Immature natural killer cell (primary cell): ENCODE results near the gene HLA-A. TPM values are rescaled to one million over a fixed set of nuclear protein-coding genes. Genes with fewer than 3 reads are reported as not detected.
"Not testable (repeated sequence)": the region's sequence is repeated elsewhere in the genome, so short reads cannot be mapped to it uniquely, and the experiment has no call there.

ENCODE experiments used
- DNase-seq, 3 donors: peaks; one replicate each; pipeline ENCODE4 v3.0.0; 2022; ENCODE audit warnings: mixed read lengths in 1 of 3
- H3K27ac Mint-ChIP-seq, 6 donors: one replicate each; pipeline ENCODE4 v1.8.0; 2020; ENCODE audit warnings: mixed read lengths in 6 of 6, mild to moderate bottlenecking in 5 of 6, inconsistent platforms in 4 of 6, moderate library complexity in 3 of 6
- H3K27me3 Mint-ChIP-seq, 3 donors: one replicate each; pipeline ENCODE4 v1.8.0; 2020 to 2021; ENCODE audit warnings: low read depth in 3 of 3, mild to moderate bottlenecking in 3 of 3, mixed read lengths in 3 of 3, moderate library complexity in 3 of 3, inconsistent platforms in 1 of 3
- H3K36me3 Mint-ChIP-seq, 3 donors: one replicate each; pipeline ENCODE4 v1.8.0; 2020; ENCODE audit warnings: mixed read lengths in 3 of 3, inconsistent platforms in 2 of 3, mild to moderate bottlenecking in 2 of 3
- H3K4me1 Mint-ChIP-seq, 2 donors: one replicate each; pipeline ENCODE4 v1.8.0; 2020; ENCODE audit warnings: inconsistent platforms in 2 of 2, mild to moderate bottlenecking in 2 of 2, mixed read lengths in 2 of 2, moderate library complexity in 1 of 2
- H3K4me3 Mint-ChIP-seq, 5 donors: one replicate each; pipeline ENCODE4 v1.8.0; 2020; ENCODE audit warnings: mild to moderate bottlenecking in 5 of 5, mixed read lengths in 5 of 5, inconsistent platforms in 3 of 5, moderate library complexity in 3 of 5
- H3K9me3 Mint-ChIP-seq, 6 donors: one replicate each; pipeline ENCODE4 v1.8.0; 2020; ENCODE audit warnings: mild to moderate bottlenecking in 6 of 6, mixed read lengths in 6 of 6, inconsistent platforms in 4 of 6, moderate library complexity in 3 of 6
- polyA plus RNA-seq, 3 donors: library from polyadenylated mRNA; unstranded; fragments of 300-500 nt; fragmentation: Illumina TruSeq; gene quantifications; one replicate each; pipeline ENCODE4 v1.2.3, GENCODE V29; 2021

The HLA-A gene
- polyA plus RNA-seq, 3 donors from 2014 or later, result 2,780 to 4,438 (median 4,182) TPM

DNA sequence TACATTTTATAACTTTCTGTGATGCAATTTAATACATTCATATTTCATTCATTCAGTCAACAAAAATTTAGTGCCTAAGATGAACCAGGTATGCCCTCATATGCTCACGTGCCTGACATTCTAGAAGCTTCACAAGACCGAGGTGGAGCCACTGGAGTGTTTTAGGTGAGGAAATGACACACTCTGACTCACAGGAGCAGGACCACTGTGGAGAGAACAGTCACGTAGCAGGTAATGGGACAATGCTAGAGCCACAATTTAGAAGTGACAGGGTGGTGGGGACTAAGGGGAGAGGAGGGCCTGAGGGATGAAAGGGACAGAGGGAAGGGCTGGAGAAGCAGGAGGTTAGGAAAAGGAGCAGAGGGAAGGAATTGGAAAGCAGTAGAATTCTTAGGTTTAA, 17.6 kb upstream of the HLA-A start:
- H3K27me3 Mint-ChIP-seq, result peaks cover 0 to 7% (median 0%) of the 10 kb centered on the region in 3 donors
- no peaks in the 10 kb centered on the region for H3K9me3 Mint-ChIP-seq
- peak overlapping the region in 2 of 6 donors; percentile 81 to 87 for H3K27ac Mint-ChIP-seq
- peaks cover 13 to 25% of the 10 kb centered on the region in 2 donors for H3K4me1 Mint-ChIP-seq
- no peak for DNase-seq
- H3K36me3 Mint-ChIP-seq, result no peaks in the 10 kb centered on the region
- peak overlapping the region in 2 of 5 donors; percentile 3 to 52 for H3K4me3 Mint-ChIP-seq

DNA sequence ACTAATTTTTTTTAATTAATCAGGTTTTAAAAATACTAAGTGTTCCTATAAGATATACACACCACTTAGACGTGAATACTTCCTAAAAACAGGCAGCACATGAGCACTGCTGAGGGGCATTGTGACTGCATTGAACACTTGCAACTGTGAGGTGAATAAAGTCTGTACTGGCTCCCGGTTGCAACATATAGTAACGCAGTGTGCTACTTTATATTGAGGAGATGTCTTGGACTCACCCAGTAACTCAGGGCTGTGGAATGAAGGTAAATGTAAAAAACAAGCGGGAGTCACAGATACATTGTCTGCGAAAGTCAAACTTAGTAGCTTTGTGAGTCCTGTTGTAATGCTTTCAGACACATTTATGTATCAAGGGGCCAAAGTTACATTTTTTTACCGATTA, 17.0 kb upstream of the HLA-A start:
- H3K36me3 Mint-ChIP-seq, result no peaks in the 10 kb centered on the region
- no peaks in the 10 kb centered on the region for H3K9me3 Mint-ChIP-seq
- H3K4me1 Mint-ChIP-seq, result peaks cover 13 to 25% of the 10 kb centered on the region in 2 donors
- H3K4me3 Mint-ChIP-seq, result peak overlapping the region in 4 of 5 donors; percentile 88 to 98 (median 89)
- peak overlapping the region in 5 of 6 donors; percentile 90 to 99 (median 97) for H3K27ac Mint-ChIP-seq
- H3K27me3 Mint-ChIP-seq, result peaks cover 0 to 11% (median 0%) of the 10 kb centered on the region in 3 donors
- DNase-seq, result no peak

DNA sequence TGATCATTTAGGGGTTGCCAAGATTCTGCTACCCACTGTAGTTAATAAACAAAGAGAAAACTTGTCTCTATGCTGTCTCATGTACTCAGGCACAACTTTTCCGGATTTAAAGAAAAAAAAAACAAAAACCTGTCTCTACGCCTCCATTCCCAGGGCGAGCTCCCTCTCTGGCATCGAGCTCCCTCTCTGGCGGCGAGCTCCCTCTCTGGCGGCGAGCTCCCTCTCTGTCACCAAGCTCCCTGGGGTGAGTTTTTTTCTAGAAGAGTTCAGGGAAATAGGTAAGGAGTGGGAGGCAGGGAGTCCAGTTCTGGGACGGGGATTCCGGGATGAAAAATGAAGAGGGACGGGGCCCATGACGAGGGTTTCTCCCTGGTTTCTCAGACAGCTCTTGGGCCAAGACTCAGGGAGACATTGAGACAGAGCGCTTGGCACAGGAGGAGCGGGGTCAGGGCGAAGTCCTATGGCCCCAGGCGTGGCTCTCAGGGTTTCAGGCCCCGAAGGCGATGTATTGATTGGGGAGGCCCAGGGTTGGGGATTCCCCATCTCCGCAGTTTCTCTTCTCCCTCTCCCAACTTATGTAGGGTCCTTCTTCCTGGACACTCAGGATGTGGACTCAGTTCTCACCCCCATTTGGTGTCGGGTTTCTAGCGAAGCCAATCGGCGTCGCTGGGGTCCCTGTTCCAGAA, 16.5 kb upstream of the HLA-A start:
- peak overlapping the region in 5 of 6 donors; percentile 90 to 99 (median 97) for H3K27ac Mint-ChIP-seq
- DNase-seq, result peak in 1 of 3 donors; percentile 35
- H3K9me3 Mint-ChIP-seq, result no peaks in the 10 kb centered on the region
- peaks cover 0 to 11% (median 0%) of the 10 kb centered on the region in 3 donors for H3K27me3 Mint-ChIP-seq
- peaks cover 13 to 25% of the 10 kb centered on the region in 2 donors for H3K4me1 Mint-ChIP-seq
- no peaks in the 10 kb centered on the region for H3K36me3 Mint-ChIP-seq
- H3K4me3 Mint-ChIP-seq, result peak overlapping the region in 4 of 5 donors; percentile 88 to 98 (median 89)

DNA sequence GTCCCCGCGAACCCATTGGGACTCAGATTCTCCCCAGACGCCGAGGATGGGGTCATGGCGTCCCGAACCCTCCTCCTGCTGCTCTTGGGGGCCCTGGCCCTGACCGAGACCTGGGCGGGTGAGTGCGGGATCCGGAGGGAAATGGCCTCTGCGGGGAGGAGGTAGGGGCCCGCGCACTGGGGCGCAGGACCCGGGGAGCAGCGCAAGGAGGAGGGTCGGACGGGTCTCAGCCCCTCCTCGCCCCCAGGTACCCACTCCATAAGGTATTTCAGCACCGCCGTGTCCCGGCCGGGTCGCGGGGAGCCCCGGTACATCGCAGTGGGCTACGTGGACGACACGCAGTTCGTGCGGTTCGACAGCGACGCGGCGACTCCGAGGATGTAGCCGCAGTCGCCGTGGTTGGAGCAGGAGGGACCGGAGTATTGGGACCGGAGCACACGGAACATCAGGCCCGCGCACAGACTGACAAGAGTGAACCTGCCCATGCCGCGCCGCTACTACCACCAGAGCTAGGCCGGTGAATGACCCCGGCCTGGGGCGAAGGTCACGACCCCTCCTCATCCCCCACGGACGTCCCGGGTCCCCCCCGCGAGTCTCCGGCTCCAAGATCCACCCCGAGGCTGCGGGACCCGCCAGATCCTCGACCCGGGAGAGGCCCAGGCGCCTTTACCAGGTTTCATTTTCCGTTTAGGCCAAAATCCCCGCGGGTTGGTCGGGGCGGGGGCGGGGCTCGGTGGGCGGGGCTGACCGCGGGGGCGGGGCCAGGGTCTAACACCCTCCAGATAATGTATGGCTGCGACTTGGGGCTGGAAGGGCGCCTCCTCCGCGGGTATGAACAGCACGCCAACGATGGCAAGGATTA, 15.7 kb upstream of the HLA-A start:
- Mint-ChIP-seq H3K4me3 (peak overlapping the region in 4 of 5 donors; percentile 88 to 98 (median 89)), H3K4me1 (peaks cover 13 to 25% of the 10 kb centered on the region in 2 donors)

DNA sequence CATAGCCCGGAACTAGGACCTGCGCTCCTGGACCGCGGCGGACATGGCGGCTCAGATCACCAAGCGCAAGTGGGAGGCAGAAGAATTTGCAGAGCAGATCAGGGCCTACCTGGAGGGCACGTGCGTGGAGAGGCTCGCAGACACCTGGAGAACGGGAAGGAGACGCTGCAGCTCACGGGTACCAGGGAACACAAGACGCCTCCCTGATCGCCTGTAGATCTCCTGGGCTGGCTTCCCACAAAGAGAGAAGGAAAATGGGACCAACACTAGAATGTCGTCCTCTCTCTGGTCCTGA, 15.1 kb upstream of the HLA-A start:
- Mint-ChIP-seq H3K27ac (peak overlapping the region in 5 of 6 donors; percentile 96 to 99 (median 97)), H3K4me1 (peaks cover 13 to 25% of the 10 kb centered on the region in 2 donors), H3K27me3 (peaks cover 0 to 13% (median 2%) of the 10 kb centered on the region in 3 donors), H3K9me3 (no peaks in the 10 kb centered on the region), H3K4me3 (peak overlapping the region in 4 of 5 donors; percentile 88 to 98 (median 89)), H3K36me3 (no peaks in the 10 kb centered on the region)
- no peak for DNase-seq

More for the DNA sequence above, 15.7 kb upstream of the HLA-A start:
- H3K27ac Mint-ChIP-seq, result peak overlapping the region in 5 of 6 donors; percentile 96 to 99 (median 97)
- no peaks in the 10 kb centered on the region for H3K36me3 Mint-ChIP-seq
- DNase-seq, result peak; percentile 78 to 81 (median 79)
- H3K9me3 Mint-ChIP-seq, result no peaks in the 10 kb centered on the region
- peaks cover 0 to 12% (median under 1%) of the 10 kb centered on the region in 3 donors for H3K27me3 Mint-ChIP-seq

DNA sequence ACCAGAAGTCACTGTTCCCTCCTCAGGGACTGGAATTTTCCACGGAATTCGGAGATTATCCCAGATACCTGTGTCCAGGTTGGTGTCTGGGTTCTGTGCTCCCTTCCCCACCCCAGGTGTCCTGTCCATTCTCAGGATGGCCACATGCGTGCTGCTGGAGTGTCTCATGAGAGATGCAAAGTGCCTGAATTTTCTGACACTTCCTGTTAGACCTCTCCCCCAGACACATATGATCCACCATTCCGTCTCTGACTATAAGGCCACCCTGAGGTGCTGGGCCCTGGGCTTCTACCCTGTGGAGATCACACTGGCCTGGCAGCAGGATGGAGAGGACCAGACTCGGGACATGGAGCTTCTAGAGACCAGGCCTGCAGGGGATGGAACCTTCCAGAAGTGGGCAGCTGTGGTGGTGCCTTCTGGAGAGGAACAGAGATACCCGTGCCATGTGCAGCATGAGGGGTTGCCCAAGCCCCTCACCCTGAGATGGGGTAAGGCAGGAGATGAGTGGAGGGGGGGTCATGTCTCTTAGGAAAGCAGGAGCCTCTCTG, 14.4 kb upstream of the HLA-A start:
- no peak for DNase-seq
- Mint-ChIP-seq H3K4me3 (peak overlapping the region in 4 of 5 donors; percentile 34 to 98 (median 88)), H3K4me1 (peaks cover 13 to 25% of the 10 kb centered on the region in 2 donors), H3K36me3 (no peaks in the 10 kb centered on the region), H3K27ac (peak overlapping the region in 4 of 6 donors; percentile 43 to 99 (median 78)), H3K9me3 (no peaks in the 10 kb centered on the region), H3K27me3 (peaks cover 0 to 13% (median 2%) of the 10 kb centered on the region in 3 donors)

DNA sequence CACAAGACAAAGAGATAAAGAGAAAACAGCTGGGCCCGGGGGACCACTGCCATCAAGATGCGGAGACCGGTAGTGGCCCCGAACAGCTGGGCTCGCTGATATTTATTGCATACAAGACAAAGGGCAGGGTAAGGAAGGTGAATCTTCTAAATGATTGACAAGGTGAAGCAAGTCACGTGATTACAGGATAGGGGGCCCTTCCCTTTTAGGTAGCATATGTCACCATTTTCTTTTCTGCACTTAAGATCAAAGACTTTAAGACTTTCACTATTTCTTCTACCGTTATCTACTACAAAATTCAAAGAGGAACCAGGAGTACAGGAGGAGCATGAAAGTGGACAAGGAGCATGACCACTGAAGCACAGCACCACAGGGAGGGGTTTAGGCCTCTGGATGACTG, 12.3 kb upstream of the HLA-A start:
- H3K9me3 Mint-ChIP-seq, H3K4me3 Mint-ChIP-seq, H3K36me3 Mint-ChIP-seq, H3K27ac Mint-ChIP-seq, DNase-seq: not testable (repeated sequence)
- Mint-ChIP-seq H3K27me3 (peaks cover 0 to 13% (median 2%) of the 10 kb centered on the region in 3 donors), H3K4me1 (peaks cover 13 to 25% of the 10 kb centered on the region in 2 donors)

DNA sequence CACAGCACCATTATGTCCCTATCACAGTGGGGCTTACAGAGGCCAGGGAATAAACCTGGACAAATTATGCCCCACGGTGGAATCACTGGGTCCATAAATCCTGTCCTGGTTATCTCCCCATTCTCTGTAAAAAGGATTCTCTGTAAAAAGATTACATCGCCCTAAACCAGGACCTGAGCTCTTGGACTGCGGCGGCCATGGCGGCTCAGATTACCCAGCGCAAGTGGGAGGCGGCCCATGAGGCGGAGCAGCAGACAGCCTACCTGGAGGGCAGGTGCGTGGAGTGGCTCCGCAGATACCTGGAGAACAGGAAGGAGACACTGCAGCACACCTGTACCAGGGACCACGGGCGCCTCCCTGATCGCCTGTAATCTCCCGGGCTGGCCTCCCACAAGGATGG, 8.4 kb upstream of the HLA-A start:
- Mint-ChIP-seq H3K9me3 (no peaks in the 10 kb centered on the region), H3K4me3 (no peak overlapping the region), H3K36me3 (no peaks in the 10 kb centered on the region), H3K4me1 (peaks cover 0 to 1% of the 10 kb centered on the region in 2 donors), H3K27me3 (peaks cover 0 to 8% (median 2%) of the 10 kb centered on the region in 3 donors), H3K27ac (no peak overlapping the region)
- no peak for DNase-seq

DNA sequence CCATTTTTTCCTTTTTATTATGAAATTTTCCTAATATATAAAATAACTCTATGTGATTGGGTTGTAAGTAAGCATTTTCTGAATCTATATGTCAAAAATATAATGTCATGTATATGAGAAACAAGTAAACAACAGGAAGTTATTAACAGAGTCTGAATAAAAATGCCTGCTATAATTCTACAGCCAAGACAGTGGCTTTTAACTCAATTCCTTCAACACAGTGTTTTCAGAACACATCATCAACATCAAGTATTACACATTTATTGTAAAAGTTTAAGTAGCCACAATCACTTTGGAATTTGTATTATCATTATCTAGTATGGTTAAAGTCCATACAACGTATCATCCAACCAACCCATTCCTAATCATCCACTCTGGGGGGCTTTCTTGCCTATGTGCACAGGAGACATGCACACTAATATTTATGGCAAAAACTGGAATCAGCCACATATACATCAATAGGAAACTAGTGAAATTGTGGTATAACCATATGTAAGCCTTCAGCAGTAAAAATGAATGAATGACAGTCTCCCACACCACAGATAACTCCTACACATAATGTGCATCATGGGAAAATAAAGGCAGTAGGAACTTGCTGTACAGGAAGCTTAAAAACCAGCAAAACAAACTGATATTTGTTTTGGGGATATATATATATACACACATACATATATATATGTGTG, 6.9 kb upstream of the HLA-A start:
- peaks cover 0 to 2% (median 2%) of the 10 kb centered on the region in 3 donors for H3K27me3 Mint-ChIP-seq
- no peak for DNase-seq
- no peak overlapping the region for H3K27ac Mint-ChIP-seq
- peaks cover 4 to 7% of the 10 kb centered on the region in 2 donors for H3K4me1 Mint-ChIP-seq
- no peak overlapping the region for H3K4me3 Mint-ChIP-seq
- no peaks in the 10 kb centered on the region for H3K9me3 Mint-ChIP-seq
- no peaks in the 10 kb centered on the region for H3K36me3 Mint-ChIP-seq

DNA sequence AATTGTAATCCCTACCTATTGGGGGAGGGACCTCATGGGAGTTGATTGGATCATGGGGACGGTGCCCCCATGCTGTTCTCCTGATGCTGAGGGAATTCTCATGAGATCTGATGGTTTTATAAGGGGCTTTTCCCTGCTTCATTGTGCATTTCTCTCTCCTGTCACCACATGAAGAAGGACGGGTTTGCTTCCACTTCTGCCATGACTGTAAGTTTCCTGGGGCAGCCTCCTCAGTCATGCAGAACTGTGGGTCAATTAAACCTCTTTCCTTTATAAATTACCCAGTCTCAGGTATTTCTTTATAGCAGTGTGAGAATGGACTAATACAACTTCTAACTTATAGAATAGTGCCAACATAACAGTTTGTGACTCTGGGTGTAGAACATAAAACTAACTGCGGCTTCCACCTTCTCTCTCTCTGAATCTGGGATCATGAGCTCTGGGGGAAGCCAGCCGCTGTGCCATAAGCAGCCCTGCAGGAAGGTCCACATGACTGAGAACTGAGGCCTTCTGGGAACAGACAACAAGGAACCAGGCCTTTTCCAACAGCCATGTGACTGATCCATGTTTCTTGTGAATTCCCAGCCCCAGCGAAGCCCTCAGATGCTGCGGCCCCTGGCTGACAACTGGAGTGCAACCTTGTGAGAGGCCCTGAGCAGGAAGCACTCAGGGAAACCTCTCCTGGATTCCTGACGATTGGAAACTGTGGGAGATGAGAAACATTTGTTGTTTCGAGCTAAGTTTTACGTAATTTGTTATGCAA, 3.4 kb upstream of the HLA-A start:
- no peak for DNase-seq
- Mint-ChIP-seq H3K4me1 (peaks cover 31% of the 10 kb centered on the region in 2 donors), H3K36me3 (peaks cover 9 to 16% (median 14%) of the 10 kb centered on the region in 3 donors), H3K27me3 (peaks cover 16 to 20% (median 19%) of the 10 kb centered on the region in 3 donors), H3K9me3 (peaks cover 0 to 2% (median 0%) of the 10 kb centered on the region in 6 donors), H3K4me3 (no peak overlapping the region), H3K27ac (peak overlapping the region in 2 of 6 donors; percentile 35 to 53)

DNA sequence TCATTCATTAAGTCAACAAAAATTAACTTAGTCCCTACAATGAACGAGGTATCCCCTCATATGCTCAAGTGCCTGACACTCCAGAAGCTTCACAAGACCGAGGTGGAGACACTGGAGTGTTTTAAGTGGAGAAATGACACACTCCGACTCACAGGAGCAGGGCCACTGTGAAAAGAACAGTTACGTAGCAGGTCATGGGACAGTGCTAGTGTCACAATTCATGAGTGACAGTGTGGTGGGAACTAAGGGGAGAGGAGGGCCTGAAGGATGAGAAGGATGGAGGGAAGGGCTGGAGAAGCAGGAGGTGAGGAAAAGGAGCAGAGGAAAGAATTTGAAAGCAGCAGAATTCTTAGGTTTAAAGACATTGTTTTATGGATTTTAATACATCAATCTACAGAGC, 1.3 kb upstream of the HLA-A start:
- peaks cover 0 to 2% (median 0%) of the 10 kb centered on the region in 6 donors for H3K9me3 Mint-ChIP-seq
- DNase-seq, result peak in 2 of 3 donors; percentile 21 to 28
- peaks cover 25 to 37% (median 33%) of the 10 kb centered on the region in 3 donors for H3K36me3 Mint-ChIP-seq
- peak overlapping the region; percentile 96 to 100 (median 100) for H3K27ac Mint-ChIP-seq
- H3K27me3 Mint-ChIP-seq, result peaks cover 35 to 41% (median 40%) of the 10 kb centered on the region in 3 donors
- H3K4me3 Mint-ChIP-seq, result peak overlapping the region; percentile 85 to 100 (median 97)
- peaks cover 52% of the 10 kb centered on the region in 2 donors for H3K4me1 Mint-ChIP-seq

DNA sequence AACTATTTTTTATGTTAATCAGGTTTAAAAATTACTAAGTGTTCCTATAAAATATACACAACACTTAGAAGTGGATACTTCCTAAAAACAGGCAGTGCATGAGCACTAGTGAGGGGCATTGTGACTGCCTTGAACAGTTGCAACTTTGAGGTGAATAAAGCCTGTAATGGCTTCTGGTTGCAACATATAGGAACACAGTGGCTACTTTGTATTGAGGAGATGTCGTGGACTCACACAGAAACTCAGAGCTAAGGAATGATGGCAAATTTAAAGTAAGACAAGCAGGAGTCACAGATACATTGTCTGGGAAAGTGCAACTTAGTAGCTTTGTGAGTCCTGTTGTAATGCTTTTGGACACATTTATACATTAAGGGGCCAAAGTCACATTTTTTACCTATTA, 861 bp upstream of the HLA-A start:
- peaks cover 40 to 45% (median 44%) of the 10 kb centered on the region in 3 donors for H3K27me3 Mint-ChIP-seq
- H3K4me3 Mint-ChIP-seq, result peak overlapping the region; percentile 85 to 100 (median 97)
- DNase-seq, result peak in 1 of 3 donors; percentile 6
- peaks cover 56 to 57% of the 10 kb centered on the region in 2 donors for H3K4me1 Mint-ChIP-seq
- peak overlapping the region; percentile 96 to 100 (median 100) for H3K27ac Mint-ChIP-seq
- peaks cover 29 to 40% (median 38%) of the 10 kb centered on the region in 3 donors for H3K36me3 Mint-ChIP-seq
- H3K9me3 Mint-ChIP-seq, result peaks cover 0 to 2% (median 0%) of the 10 kb centered on the region in 6 donors
